K562 (cell line): Measurements from ENCODE around the gene ACBD4. TPM values are rescaled to one million over a fixed set of nuclear protein-coding genes. Genes with fewer than 3 reads are reported as not detected.

Experiments
- GATAD2B ChIP-seq: fragments of 450-650 bp; IDR thresholded peaks from 2 replicates; pipeline ENCODE4 v1.6.1; 2017; ENCODE audit warnings: mild to moderate bottlenecking, borderline replicate concordance
- HDAC1 ChIP-seq, 2 experiments: fragments of 450-650 bp; IDR thresholded peaks; 2 replicates each; pipeline ENCODE4 v1.6.1; 2016 to 2017; ENCODE audit warnings: inconsistent platforms in 1 of 2, mild to moderate bottlenecking in 1 of 2, moderate library complexity in 1 of 2
- HLTF ChIP-seq: fragments of 450-650 bp; IDR thresholded peaks from 2 replicates; pipeline ENCODE4 v1.6.1; 2016
- HNRNPUL1 ChIP-seq: fragments of 200-400 bp; formaldehyde crosslinking; IDR thresholded peaks from 2 replicates; pipeline ENCODE4 v1.6.1; 2017; ENCODE audit warnings: low read length
- KLF13 ChIP-seq: fragments of 450-650 bp; IDR thresholded peaks from 2 replicates; pipeline ENCODE4 v1.6.1; 2016; ENCODE audit warnings: missing genetic modification characterization, low read depth, mild to moderate bottlenecking, missing compliant biosample characterization, moderate library complexity, borderline replicate concordance
- NFIC ChIP-seq: fragments of 450-650 bp; IDR thresholded peaks from 2 replicates; pipeline ENCODE4 v1.6.1; 2017; ENCODE audit warnings: mild to moderate bottlenecking, inconsistent platforms
- NR2F6 ChIP-seq: fragments of 450-650 bp; formaldehyde crosslinking; IDR thresholded peaks from 2 replicates; pipeline ENCODE4 v1.4.0; 2020; ENCODE audit warnings: mild to moderate bottlenecking
- POU5F1 ChIP-seq: fragments of 150-350 bp; IDR thresholded peaks from 2 replicates; pipeline ENCODE4 v1.6.1; 2014; ENCODE audit warnings: borderline replicate concordance, low read length, low read depth, mild to moderate bottlenecking; ENCODE audit not compliant: partially characterized antibody
- RAD51 ChIP-seq: fragments of 450-650 bp; IDR thresholded peaks from 2 replicates; pipeline ENCODE4 v1.7.1; 2016; ENCODE audit warnings: low read depth, mild to moderate bottlenecking, borderline replicate concordance
- RCOR1 ChIP-seq, 2 experiments: IDR thresholded peaks; 2 replicates each; pipeline ENCODE4 v1.6.1; 2012; ENCODE audit warnings: low read depth in 2 of 2, low read length in 2 of 2, borderline replicate concordance in 1 of 2, improper control_type of control experiment in 1 of 2
- RUNX1 ChIP-seq: sonication (generic); IDR thresholded peaks from 2 replicates; pipeline ENCODE4 v1.6.1; 2016; ENCODE audit warnings: antibody characterized with exemption, low read depth
- TEAD2 ChIP-seq: fragments of 450-650 bp; IDR thresholded peaks from 2 replicates; pipeline ENCODE4 v1.6.1; 2016; ENCODE audit warnings: missing genetic modification characterization, control low read depth, missing compliant biosample characterization
- ZNF444 ChIP-seq: fragments of 250-450 bp; sonication (Bioruptor Pico); IDR thresholded peaks from 2 replicates; pipeline ENCODE4 v1.4.0; 2020; ENCODE audit warnings: mild to moderate bottlenecking, moderate library complexity
- ZNF589 ChIP-seq: fragments of 200-800 bp; sonication (Bioruptor generic); IDR thresholded peaks from 2 replicates; pipeline ENCODE4 v1.6.1; 2016; ENCODE audit warnings: low read depth, missing genetic modification characterization, missing compliant biosample characterization
- polyA plus RNA-seq, 8 experiments: library from polyadenylated mRNA; depleted of rRNA in 4 of 8; stranded (reverse) in 5 of 8; unstranded in 3 of 8; fragments of >200 nt; fragmentation: Nextera tagmentation in 2 of 8; fragmentation: Illumina TruSeq in 1 of 8; extraction: Ambion mirVana in 2 of 8; extraction: Trizol in 1 of 8; gene quantifications; 2 replicates each; pipeline versions ENCODE4 v1.2.1 to v1.2.3, GENCODE V29; 2011 to 2014; ENCODE audit warnings: inconsistent platforms in 1 of 8, missing spikeins in 1 of 8
- total RNA-seq, 7 experiments: library from RNA; depleted of rRNA in 6 of 7; stranded (reverse); fragments of >200 nt in 6 of 7; fragmentation: Illumina TruSeq in 2 of 7; extraction: Trizol in 2 of 7; gene quantifications; 2 replicates each; pipeline versions ENCODE4 v1.2.1 to v1.2.3, GENCODE V29; 2011 to 2021; ENCODE audit warnings: low replicate concordance in 1 of 7
- TF ChIP-seq, protein P1 (sequence below): sonication (generic); formaldehyde crosslinking; IDR thresholded peaks from 2 replicates; pipeline ENCODE4 v1.9.0; 2022; ENCODE audit warnings: mild to moderate bottlenecking, missing genetic modification reagents
- TF ChIP-seq, protein P2 (sequence below): fragments of 450-650 bp; IDR thresholded peaks from 2 replicates; pipeline ENCODE4 v1.6.1; 2017; ENCODE audit warnings: antibody characterized with exemption, mild to moderate bottlenecking
- TF ChIP-seq, protein P3 (sequence below): fragments of 450-650 bp; conservative IDR thresholded peaks from 2 replicates; pipeline ENCODE4 v1.6.1; 2016; ENCODE audit warnings: missing genetic modification characterization, low read depth, mild to moderate bottlenecking, control low read depth, missing compliant biosample characterization
- TF ChIP-seq, protein P4 (sequence below): sonication (generic); formaldehyde crosslinking; IDR thresholded peaks from 2 replicates; pipeline ENCODE4 v1.8.1; 2022; ENCODE audit warnings: missing genetic modification reagents

Gene ACBD4
- total and polyA plus RNA-seq, 9 of the 15 experiments (the other 6 are each of a cell fraction or from before 2014, with no cell fraction given), result 0.14 to 6.9 (median 4.6) TPM

DNA sequence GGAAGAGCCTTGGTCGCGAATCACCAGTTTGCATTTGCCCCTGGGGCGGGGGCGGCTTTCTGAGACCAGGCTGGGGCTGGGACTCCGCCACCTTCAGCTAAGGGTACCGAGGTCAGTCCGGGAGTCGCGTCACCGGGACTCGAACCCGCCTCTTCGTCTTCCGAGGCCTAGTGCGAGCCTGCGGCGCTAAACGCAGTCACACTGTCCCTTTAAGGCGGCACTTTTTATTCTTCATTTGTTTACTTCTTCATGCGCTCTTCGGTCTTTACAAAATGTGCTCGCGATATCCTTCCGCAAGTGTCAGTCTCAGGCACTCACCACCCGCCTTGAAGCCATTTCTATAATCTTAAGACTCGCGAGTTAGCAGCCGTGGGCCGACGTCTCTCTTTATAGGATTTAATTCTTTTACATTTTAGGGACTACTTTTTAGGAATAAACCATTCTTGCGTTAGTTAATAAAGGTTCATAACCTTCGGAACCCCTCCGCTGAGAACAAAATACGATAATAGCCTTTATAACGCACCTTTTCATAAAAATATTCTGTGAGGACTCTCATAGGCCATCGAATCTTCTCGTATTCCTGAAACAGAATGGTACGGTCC lies 12.2 kb downstream of the ACBD4 start (continued):
- TF ChIP-seq POU5F1 (no peak), HNRNPUL1 (no peak), GATAD2B (0 out of 2 replicates have a peak, but pooled peaks have one; percentile 19), HDAC1 (IDR thresholded peaks at IDR 0.05) (0 out of 4 replicates have a peak, but pooled peaks of 1 of the 2 experiments have one; percentile 12), HLTF (peak; percentile 74; the same call in 1 of the 2 replicates), RAD51 (peak; percentile 52; the same call in 1 of the 2 replicates), ZNF444 (CRISPR knock-in tag) (peak; percentile 71; the same call in 1 of the 2 replicates), NR2F6 (CRISPR knock-in tag) (peak; percentile 71; the same call in 1 of the 2 replicates), ZNF589 (peak; percentile 91), KLF13 (peak; percentile 57; the same call in 1 of the 2 replicates), NFIC (0 out of 2 replicates have a peak, but pooled peaks have one; percentile 19), RUNX1 (no peak), RCOR1 (IDR thresholded peaks at IDR 0.05; ENCODE audit: borderline replicate concordance in 1 of 2, low read depth in 2 of 2, low read length in 2 of 2) (no peak; a peak in 1 of 4 replicates), TEAD2 (tag) (no peak)
- TF ChIP-seq, protein P1, sequence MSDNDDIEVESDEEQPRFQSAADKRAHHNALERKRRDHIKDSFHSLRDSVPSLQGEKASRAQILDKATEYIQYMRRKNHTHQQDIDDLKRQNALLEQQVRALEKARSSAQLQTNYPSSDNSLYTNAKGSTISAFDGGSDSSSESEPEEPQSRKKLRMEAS, result no peak
- TF ChIP-seq, protein P2, sequence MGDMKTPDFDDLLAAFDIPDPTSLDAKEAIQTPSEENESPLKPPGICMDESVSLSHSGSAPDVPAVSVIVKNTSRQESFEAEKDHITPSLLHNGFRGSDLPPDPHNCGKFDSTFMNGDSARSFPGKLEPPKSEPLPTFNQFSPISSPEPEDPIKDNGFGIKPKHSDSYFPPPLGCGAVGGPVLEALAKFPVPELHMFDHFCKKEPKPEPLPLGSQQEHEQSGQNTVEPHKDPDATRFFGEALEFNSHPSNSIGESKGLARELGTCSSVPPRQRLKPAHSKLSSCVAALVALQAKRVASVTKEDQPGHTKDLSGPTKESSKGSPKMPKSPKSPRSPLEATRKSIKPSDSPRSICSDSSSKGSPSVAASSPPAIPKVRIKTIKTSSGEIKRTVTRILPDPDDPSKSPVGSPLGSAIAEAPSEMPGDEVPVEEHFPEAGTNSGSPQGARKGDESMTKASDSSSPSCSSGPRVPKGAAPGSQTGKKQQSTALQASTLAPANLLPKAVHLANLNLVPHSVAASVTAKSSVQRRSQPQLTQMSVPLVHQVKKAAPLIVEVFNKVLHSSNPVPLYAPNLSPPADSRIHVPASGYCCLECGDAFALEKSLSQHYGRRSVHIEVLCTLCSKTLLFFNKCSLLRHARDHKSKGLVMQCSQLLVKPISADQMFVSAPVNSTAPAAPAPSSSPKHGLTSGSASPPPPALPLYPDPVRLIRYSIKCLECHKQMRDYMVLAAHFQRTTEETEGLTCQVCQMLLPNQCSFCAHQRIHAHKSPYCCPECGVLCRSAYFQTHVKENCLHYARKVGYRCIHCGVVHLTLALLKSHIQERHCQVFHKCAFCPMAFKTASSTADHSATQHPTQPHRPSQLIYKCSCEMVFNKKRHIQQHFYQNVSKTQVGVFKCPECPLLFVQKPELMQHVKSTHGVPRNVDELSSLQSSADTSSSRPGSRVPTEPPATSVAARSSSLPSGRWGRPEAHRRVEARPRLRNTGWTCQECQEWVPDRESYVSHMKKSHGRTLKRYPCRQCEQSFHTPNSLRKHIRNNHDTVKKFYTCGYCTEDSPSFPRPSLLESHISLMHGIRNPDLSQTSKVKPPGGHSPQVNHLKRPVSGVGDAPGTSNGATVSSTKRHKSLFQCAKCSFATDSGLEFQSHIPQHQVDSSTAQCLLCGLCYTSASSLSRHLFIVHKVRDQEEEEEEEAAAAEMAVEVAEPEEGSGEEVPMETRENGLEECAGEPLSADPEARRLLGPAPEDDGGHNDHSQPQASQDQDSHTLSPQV, result no peak
- TF ChIP-seq, protein P3, sequence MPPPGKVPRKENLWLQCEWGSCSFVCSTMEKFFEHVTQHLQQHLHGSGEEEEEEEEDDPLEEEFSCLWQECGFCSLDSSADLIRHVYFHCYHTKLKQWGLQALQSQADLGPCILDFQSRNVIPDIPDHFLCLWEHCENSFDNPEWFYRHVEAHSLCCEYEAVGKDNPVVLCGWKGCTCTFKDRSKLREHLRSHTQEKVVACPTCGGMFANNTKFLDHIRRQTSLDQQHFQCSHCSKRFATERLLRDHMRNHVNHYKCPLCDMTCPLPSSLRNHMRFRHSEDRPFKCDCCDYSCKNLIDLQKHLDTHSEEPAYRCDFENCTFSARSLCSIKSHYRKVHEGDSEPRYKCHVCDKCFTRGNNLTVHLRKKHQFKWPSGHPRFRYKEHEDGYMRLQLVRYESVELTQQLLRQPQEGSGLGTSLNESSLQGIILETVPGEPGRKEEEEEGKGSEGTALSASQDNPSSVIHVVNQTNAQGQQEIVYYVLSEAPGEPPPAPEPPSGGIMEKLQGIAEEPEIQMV (tag), result no peak
- TF ChIP-seq, protein P4, sequence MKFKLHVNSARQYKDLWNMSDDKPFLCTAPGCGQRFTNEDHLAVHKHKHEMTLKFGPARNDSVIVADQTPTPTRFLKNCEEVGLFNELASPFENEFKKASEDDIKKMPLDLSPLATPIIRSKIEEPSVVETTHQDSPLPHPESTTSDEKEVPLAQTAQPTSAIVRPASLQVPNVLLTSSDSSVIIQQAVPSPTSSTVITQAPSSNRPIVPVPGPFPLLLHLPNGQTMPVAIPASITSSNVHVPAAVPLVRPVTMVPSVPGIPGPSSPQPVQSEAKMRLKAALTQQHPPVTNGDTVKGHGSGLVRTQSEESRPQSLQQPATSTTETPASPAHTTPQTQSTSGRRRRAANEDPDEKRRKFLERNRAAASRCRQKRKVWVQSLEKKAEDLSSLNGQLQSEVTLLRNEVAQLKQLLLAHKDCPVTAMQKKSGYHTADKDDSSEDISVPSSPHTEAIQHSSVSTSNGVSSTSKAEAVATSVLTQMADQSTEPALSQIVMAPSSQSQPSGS, result no peak
